ENCODE measurements around the gene LRMDA. TPM values are rescaled to one million over a fixed set of nuclear protein-coding genes. Genes with fewer than 3 reads are reported as not detected.

LRMDA gene
- total and polyA plus RNA-seq, 2 of the 13 experiments (the other 11 are each of a cell fraction or from before 2014, with no cell fraction given), result 13.4 to 22.0 TPM

DNA sequence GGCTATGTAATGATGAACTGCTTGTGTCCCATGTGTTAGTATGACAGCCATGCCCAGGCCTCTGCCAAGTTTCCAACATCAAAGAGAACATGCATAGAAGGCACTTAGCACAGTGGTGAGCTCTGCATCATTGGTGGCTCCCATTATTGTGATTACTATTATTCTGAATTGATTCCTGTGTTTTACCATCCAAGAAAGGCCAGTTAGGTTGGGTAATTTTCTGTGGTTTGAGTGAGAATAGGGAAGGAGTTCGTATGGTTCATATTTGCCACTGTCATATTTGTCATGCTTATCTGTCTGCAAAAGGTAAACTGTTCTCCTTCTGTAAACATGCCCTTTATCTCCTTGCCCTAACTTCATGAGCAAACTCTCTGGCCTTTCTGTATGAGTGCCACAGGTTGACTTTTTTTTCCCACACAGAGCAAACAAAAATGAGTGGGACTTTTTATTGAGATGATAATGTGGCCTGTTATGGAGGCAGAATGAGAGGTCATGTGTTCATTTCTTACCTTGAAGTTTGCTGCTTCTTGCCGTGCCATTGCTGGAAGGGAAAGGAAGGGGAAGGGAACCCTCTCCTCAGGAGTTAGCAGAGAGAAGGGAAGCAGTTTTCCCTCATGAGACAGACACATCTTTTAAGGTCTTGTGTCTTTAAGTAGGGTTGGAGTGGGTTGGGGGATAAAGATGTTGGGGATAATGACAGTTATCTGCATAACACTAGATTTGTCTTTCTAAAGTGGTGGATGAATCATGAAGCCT is 301.9 kb downstream of the LRMDA start (continued):
- TF ChIP-seq, protein P1, sequence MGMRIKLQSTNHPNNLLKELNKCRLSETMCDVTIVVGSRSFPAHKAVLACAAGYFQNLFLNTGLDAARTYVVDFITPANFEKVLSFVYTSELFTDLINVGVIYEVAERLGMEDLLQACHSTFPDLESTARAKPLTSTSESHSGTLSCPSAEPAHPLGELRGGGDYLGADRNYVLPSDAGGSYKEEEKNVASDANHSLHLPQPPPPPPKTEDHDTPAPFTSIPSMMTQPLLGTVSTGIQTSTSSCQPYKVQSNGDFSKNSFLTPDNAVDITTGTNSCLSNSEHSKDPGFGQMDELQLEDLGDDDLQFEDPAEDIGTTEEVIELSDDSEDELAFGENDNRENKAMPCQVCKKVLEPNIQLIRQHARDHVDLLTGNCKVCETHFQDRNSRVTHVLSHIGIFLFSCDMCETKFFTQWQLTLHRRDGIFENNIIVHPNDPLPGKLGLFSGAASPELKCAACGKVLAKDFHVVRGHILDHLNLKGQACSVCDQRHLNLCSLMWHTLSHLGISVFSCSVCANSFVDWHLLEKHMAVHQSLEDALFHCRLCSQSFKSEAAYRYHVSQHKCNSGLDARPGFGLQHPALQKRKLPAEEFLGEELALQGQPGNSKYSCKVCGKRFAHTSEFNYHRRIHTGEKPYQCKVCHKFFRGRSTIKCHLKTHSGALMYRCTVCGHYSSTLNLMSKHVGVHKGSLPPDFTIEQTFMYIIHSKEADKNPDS (CRISPR knock-in tag; IDR thresholded peaks at IDR 0.05), result peak; percentile 60; the same call in 1 of the 2 replicates
- no peak for TF ChIP-seq ZC3H4 (CRISPR knock-in tag; IDR thresholded peaks at IDR 0.05; ENCODE audit: borderline replicate concordance)
- TF ChIP-seq NCOR1 (IDR thresholded peaks at IDR 0.05; ENCODE audit: borderline replicate concordance, low read length), result peak; percentile 21; the same call in 1 of the 2 replicates
- TF ChIP-seq CBX2 (IDR thresholded peaks at IDR 0.05; ENCODE audit: low read depth, low read length), result no peak
- TF ChIP-seq CBX2 (CRISPR knock-in tag; IDR thresholded peaks at IDR 0.05; ENCODE audit: low read depth), result no peak
- TF ChIP-seq ESRRA (CRISPR knock-in tag; IDR thresholded peaks at IDR 0.05; ENCODE audit: low read depth), result peak; percentile 83; the same call in 1 of the 2 replicates
- TF ChIP-seq SIN3A (IDR thresholded peaks at IDR 0.05; ENCODE audit: borderline replicate concordance, low read depth, low read length), result no peak
- TF ChIP-seq ZSCAN12 (CRISPR knock-in tag; IDR thresholded peaks at IDR 0.05), result no peak
- no peak; the same call in 1 of the 2 replicates for TF ChIP-seq ZNF263 (CRISPR knock-in tag; IDR thresholded peaks at IDR 0.05)
- peak; percentile 94; the same call in 1 of the 2 replicates for TF ChIP-seq SOX5 (CRISPR knock-in tag; IDR thresholded peaks at IDR 0.05; ENCODE audit: borderline replicate concordance)
- TF ChIP-seq, protein P2, sequence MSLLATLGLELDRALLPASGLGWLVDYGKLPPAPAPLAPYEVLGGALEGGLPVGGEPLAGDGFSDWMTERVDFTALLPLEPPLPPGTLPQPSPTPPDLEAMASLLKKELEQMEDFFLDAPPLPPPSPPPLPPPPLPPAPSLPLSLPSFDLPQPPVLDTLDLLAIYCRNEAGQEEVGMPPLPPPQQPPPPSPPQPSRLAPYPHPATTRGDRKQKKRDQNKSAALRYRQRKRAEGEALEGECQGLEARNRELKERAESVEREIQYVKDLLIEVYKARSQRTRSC (CRISPR knock-in tag; IDR thresholded peaks at IDR 0.05; ENCODE audit: low read depth), result no peak
- TF ChIP-seq, protein P3, sequence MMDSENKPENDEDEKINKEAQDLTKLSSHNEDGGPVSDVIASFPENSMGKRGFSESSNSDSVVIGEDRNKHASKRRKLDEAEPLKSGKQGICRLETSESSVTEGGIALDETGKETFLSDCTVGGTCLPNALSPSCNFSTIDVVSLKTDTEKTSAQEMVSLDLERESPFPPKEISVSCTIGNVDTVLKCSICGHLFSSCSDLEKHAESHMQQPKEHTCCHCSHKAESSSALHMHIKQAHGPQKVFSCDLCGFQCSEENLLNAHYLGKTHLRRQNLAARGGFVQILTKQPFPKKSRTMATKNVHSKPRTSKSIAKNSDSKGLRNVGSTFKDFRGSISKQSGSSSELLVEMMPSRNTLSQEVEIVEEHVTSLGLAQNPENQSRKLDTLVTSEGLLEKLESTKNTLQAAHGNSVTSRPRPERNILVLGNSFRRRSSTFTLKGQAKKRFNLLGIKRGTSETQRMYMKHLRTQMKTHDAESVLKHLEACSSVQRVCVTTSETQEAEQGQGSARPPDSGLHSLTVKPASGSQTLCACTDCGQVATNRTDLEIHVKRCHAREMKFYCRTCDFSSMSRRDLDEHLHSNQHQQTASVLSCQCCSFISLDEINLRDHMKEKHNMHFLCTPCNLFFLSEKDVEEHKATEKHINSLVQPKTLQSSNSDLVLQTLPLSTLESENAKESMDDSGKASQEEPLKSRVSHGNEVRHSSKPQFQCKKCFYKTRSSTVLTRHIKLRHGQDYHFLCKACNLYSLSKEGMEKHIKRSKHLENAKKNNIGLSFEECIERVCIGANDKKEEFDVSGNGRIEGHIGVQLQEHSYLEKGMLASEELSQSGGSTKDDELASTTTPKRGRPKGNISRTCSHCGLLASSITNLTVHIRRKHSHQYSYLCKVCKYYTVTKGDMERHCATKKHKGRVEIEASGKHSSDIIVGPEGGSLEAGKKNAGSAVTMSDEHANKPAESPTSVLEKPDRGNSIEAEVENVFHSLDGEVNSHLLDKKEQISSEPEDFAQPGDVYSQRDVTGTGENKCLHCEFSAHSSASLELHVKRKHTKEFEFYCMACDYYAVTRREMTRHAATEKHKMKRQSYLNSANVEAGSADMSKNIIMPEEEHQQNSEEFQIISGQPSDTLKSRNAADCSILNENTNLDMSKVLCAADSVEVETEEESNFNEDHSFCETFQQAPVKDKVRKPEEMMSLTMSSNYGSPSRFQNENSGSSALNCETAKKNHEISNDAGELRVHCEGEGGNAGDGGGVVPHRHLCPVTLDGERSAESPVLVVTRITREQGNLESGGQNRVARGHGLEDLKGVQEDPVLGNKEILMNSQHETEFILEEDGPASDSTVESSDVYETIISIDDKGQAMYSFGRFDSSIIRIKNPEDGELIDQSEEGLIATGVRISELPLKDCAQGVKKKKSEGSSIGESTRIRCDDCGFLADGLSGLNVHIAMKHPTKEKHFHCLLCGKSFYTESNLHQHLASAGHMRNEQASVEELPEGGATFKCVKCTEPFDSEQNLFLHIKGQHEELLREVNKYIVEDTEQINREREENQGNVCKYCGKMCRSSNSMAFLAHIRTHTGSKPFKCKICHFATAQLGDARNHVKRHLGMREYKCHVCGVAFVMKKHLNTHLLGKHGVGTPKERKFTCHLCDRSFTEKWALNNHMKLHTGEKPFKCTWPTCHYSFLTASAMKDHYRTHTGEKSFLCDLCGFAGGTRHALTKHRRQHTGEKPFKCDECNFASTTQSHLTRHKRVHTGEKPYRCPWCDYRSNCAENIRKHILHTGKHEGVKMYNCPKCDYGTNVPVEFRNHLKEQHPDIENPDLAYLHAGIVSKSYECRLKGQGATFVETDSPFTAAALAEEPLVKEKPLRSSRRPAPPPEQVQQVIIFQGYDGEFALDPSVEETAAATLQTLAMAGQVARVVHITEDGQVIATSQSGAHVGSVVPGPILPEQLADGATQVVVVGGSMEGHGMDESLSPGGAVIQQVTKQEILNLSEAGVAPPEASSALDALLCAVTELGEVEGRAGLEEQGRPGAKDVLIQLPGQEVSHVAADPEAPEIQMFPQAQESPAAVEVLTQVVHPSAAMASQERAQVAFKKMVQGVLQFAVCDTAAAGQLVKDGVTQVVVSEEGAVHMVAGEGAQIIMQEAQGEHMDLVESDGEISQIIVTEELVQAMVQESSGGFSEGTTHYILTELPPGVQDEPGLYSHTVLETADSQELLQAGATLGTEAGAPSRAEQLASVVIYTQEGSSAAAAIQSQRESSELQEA (CRISPR knock-in tag; IDR thresholded peaks at IDR 0.05; ENCODE audit: not compliant biosample characterization), result no peak
- TF ChIP-seq, protein P4, sequence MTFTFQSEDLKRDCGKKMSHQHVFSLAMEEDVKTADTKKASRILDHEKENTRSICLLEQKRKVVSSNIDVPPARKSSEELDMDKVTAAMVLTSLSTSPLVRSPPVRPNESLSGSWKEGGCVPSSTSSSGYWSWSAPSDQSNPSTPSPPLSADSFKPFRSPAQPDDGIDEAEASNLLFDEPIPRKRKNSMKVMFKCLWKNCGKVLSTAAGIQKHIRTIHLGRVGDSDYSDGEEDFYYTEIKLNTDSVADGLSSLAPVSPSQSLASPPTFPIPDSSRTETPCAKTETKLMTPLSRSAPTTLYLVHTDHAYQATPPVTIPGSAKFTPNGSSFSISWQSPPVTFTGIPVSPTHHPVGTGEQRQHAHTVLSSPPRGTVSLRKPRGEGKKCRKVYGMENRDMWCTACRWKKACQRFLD (CRISPR knock-in tag; IDR thresholded peaks at IDR 0.05; ENCODE audit: borderline replicate concordance), result no peak; the same call in 1 of the 2 replicates
- TF ChIP-seq ZNF253 (CRISPR knock-in tag; IDR thresholded peaks at IDR 0.05; ENCODE audit: borderline replicate concordance), result no peak
- peak; percentile 91 for TF ChIP-seq TARDBP (CRISPR knock-in tag; IDR thresholded peaks at IDR 0.05)
- peak; percentile 82 for TF ChIP-seq FOSL2 (CRISPR knock-in tag; IDR thresholded peaks at IDR 0.05)

Measured in HepG2 (cell line).